H9 (cell line): ENCODE results near the gene LMTK2. TPM values are rescaled to one million over a fixed set of nuclear protein-coding genes. Genes with fewer than 3 reads are reported as not detected.

Experiments used
- DNase-seq: peaks from one replicate; pipeline ENCODE4 v3.0.0-alpha.2; 2017
- H2AFZ ChIP-seq: one replicate; pipeline ENCODE4 v1.6.1; 2013; ENCODE audit warnings: mild to moderate bottlenecking, low read length, control low read depth, moderate library complexity
- H2AK5ac ChIP-seq: 2 replicates; pipeline ENCODE4 v1.6.1; 2013; ENCODE audit warnings: low read length, control low read depth, mixed read lengths; ENCODE audit not compliant: insufficient read length
- H2BK120ac ChIP-seq: one replicate; pipeline ENCODE4 v1.6.1; 2013; ENCODE audit warnings: low read depth, mild to moderate bottlenecking, low read length, control low read depth, inconsistent platforms; ENCODE audit not compliant: poor library complexity, severe bottlenecking
- H2BK12ac ChIP-seq: 2 replicates; pipeline ENCODE4 v1.6.1; 2013; ENCODE audit warnings: low read length, control low read depth, mixed read lengths, low read depth; ENCODE audit not compliant: insufficient read length
- H2BK15ac ChIP-seq: 2 replicates; pipeline ENCODE4 v1.6.1; 2013; ENCODE audit warnings: low read depth, low read length, control low read depth
- H2BK20ac ChIP-seq: one replicate; pipeline ENCODE4 v1.6.1; 2013; ENCODE audit warnings: low read depth, mild to moderate bottlenecking, low read length, control low read depth, inconsistent platforms; ENCODE audit not compliant: poor library complexity, severe bottlenecking
- H2BK5ac ChIP-seq: 2 replicates; pipeline ENCODE4 v1.6.1; 2013; ENCODE audit warnings: low read length, control low read depth, mixed read lengths; ENCODE audit not compliant: insufficient read length
- H3K14ac ChIP-seq: 2 replicates; pipeline ENCODE4 v1.6.1; 2013; ENCODE audit warnings: low read length, control low read depth; ENCODE audit not compliant: insufficient read depth
- H3K18ac ChIP-seq: 2 replicates; pipeline ENCODE4 v1.6.1; 2013; ENCODE audit warnings: low read depth, mild to moderate bottlenecking, mixed read lengths, low read length, control low read depth; ENCODE audit not compliant: insufficient read length
- H3K23ac ChIP-seq: 2 replicates; pipeline ENCODE4 v1.6.1; 2013; ENCODE audit warnings: low read length, control low read depth, mixed read lengths, low read depth; ENCODE audit not compliant: insufficient read length
- H3K23me2 ChIP-seq: 2 replicates; pipeline ENCODE4 v1.6.1; 2013; ENCODE audit warnings: low read depth, mild to moderate bottlenecking, mixed read lengths, low read length, control low read depth; ENCODE audit not compliant: insufficient read length, poor library complexity, severe bottlenecking
- H3K27ac ChIP-seq: 2 replicates; pipeline ENCODE4 v1.5.1; 2013; ENCODE audit warnings: low read length, control low read depth, mixed read lengths, low read depth; ENCODE audit not compliant: insufficient read length
- H3K27me3 ChIP-seq: 2 replicates; pipeline ENCODE4 v1.6.1; 2013; ENCODE audit warnings: low read length, control low read depth, inconsistent platforms; ENCODE audit not compliant: insufficient read depth
- H3K4ac ChIP-seq: 2 replicates; pipeline ENCODE4 v1.6.1; 2013; ENCODE audit warnings: low read depth, mild to moderate bottlenecking, control low read depth, inconsistent platforms, low read length, moderate library complexity
- H3K4me1 ChIP-seq: 2 replicates; pipeline ENCODE4 v1.6.1; 2013; ENCODE audit warnings: low read length, control low read depth, inconsistent platforms; ENCODE audit not compliant: insufficient read depth
- H3K4me2 ChIP-seq: 2 replicates; pipeline ENCODE4 v1.6.1; 2013; ENCODE audit warnings: low read length, control low read depth, mixed read lengths; ENCODE audit not compliant: insufficient read length, insufficient read depth
- H3K56ac ChIP-seq: 2 replicates; pipeline ENCODE4 v1.6.1; 2013; ENCODE audit warnings: low read depth, mild to moderate bottlenecking, mixed read lengths, low read length, control low read depth; ENCODE audit not compliant: insufficient read length
- H3K79me1 ChIP-seq: 2 replicates; pipeline ENCODE4 v1.6.1; 2013; ENCODE audit warnings: low read depth, mild to moderate bottlenecking, moderate library complexity, low read length, control low read depth, inconsistent platforms; ENCODE audit not compliant: insufficient read depth, poor library complexity, severe bottlenecking
- H3K79me2 ChIP-seq: 2 replicates; pipeline ENCODE4 v1.6.1; 2013; ENCODE audit warnings: low read length, control low read depth, inconsistent platforms; ENCODE audit not compliant: insufficient read depth
- H3K9ac ChIP-seq: 2 replicates; pipeline ENCODE4 v1.6.1; 2013; ENCODE audit warnings: low read length, control low read depth, mixed read lengths; ENCODE audit not compliant: insufficient read length; ENCODE audit errors: extremely low read depth
- H3K9me3 ChIP-seq: one replicate; pipeline ENCODE4 v1.6.1; 2013; ENCODE audit warnings: low read depth, low read length, inconsistent platforms; ENCODE audit not compliant: control insufficient read depth
- H3T11ph ChIP-seq: one replicate; pipeline ENCODE4 v1.6.1; 2013; ENCODE audit warnings: mild to moderate bottlenecking, low read length, control low read depth, inconsistent platforms
- H4K20me1 ChIP-seq: one replicate; pipeline ENCODE4 v1.6.1; 2013; ENCODE audit not compliant: control insufficient read depth, insufficient read length, insufficient read depth
- H4K5ac ChIP-seq: 2 replicates; pipeline ENCODE4 v1.6.1; 2013; ENCODE audit warnings: low read depth, mild to moderate bottlenecking, mixed read lengths, low read length, control low read depth; ENCODE audit not compliant: insufficient read length
- H4K8ac ChIP-seq: replicated peaks from 2 replicates; pipeline ENCODE4 v1.6.1; 2013; ENCODE audit warnings: low read length, control low read depth, mixed read lengths, low read depth; ENCODE audit not compliant: insufficient read length
- H4K91ac ChIP-seq: 2 replicates; pipeline ENCODE4 v1.6.1; 2013; ENCODE audit warnings: low read depth, mild to moderate bottlenecking, moderate library complexity, mixed read lengths, low read length, control low read depth; ENCODE audit not compliant: insufficient read length
- H3K27ac Mint-ChIP-seq, 3 experiments: 2 replicates in 2 of 3; 3 replicates in 1 of 3; pipeline ENCODE4 v1.8.0; 2020 to 2021; ENCODE audit warnings: mixed read lengths in 3 of 3, mild to moderate bottlenecking in 1 of 3, moderate library complexity in 1 of 3
- H3K27me3 Mint-ChIP-seq: 2 replicates; pipeline ENCODE4 v1.8.0; 2021; ENCODE audit warnings: low read depth, mild to moderate bottlenecking, moderate library complexity, mixed read lengths
- H3K36me3 Mint-ChIP-seq, 3 experiments: 2 replicates in 2 of 3; 3 replicates in 1 of 3; pipeline ENCODE4 v1.8.0; 2020 to 2021; ENCODE audit warnings: low read depth in 3 of 3, mixed read lengths in 3 of 3; ENCODE audit not compliant: insufficient read depth in 1 of 3
- H3K4me1 Mint-ChIP-seq, 2 experiments: 2 replicates each; pipeline ENCODE4 v1.8.0; 2020; ENCODE audit warnings: mixed read lengths in 2 of 2
- H3K4me3 Mint-ChIP-seq, 2 experiments: 2 replicates in 1 of 2; 3 replicates in 1 of 2; pipeline ENCODE4 v1.8.0; 2020 to 2021; ENCODE audit warnings: mild to moderate bottlenecking in 2 of 2, mixed read lengths in 2 of 2, moderate library complexity in 1 of 2
- H3K9me3 Mint-ChIP-seq, 2 experiments: 2 replicates in 1 of 2; 3 replicates in 1 of 2; pipeline ENCODE4 v1.8.0; 2020; ENCODE audit warnings: mild to moderate bottlenecking in 2 of 2, mixed read lengths in 2 of 2, moderate library complexity in 1 of 2
- CTCF ChIP-seq: fragments of 200-600 bp; sonication (generic); conservative IDR thresholded peaks from 3 replicates; pipeline ENCODE4 v1.8.0; 2021; ENCODE audit warnings: antibody characterized with exemption, mild to moderate bottlenecking
- WGBS: extraction: QIAGEN DNeasy Blood & Tissue Kit; methylation state at CpG from one replicate; pipeline ENCODE4 v1.1.7; 2013; ENCODE audit warnings: missing lambda C conversion rate, low lambda C conversion rate, mixed read lengths; ENCODE audit not compliant: insufficient read length; ENCODE audit errors: extremely low coverage; 5-methylcytosine and 5-hydroxymethylcytosine counted together
- total RNA-seq: library from RNA; stranded (reverse); gene quantifications from 2 replicates; pipeline ENCODE4 v1.2.1, GENCODE V29; 2021

LMTK2 gene
- total RNA-seq, 1 experiment from 2014 or later = 24.9 TPM

DNA sequence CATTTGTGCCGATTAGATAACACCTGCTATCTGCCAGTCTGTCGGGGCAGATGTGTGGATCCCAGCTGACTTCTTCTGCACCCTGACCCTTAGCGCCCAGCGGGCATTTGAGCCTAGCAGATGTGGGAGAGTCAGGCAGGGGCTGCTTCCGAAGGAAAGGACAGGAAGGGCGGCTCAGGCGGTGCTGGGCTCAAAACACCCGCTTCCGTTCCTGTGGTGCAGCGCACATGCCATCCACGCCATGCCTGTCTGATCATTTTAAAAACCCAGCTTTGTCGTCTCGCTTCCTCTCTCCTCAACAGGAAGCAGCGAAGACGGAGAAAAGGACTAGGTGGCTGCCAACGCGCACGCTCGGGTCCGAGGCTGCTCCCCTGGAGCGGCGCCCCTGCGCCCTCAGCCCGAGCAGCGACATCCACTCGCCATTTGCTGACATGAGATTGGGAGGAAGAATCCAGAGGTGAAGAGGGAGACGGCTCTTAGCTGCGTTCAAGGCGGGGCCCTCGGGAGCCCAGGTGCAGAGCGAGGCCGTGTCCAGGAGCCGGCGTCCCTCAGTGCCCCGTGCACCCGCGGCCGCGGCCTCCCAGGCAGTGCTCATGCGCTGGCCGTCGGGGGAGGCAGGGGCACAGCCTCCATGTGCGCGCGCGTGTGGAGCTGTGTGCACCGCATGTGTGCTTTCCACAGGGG lies 98.6 kb downstream of the LMTK2 start:
- no peak overlapping the region for H3K27ac ChIP-seq
- H3K9me3 Mint-ChIP-seq = no peaks in the 10 kb centered on the region

More for the DNA sequence above, 98.6 kb downstream of the LMTK2 start:
- H2AK5ac ChIP-seq = no peak overlapping the region
- H3K4me1 Mint-ChIP-seq = 0 out of 4 replicates have a peak, but pooled peaks cover 0 to 4% of the 10 kb centered on the region in 2 experiments
- no peak overlapping the region for H2BK120ac ChIP-seq
- H3K79me2 ChIP-seq = 0 out of 2 replicates have a peak, but pooled peaks cover 2% of the 10 kb centered on the region
- no peaks in the 10 kb centered on the region for H3K4me1 ChIP-seq
- H4K20me1 ChIP-seq = no peaks in the 10 kb centered on the region
- no peaks in the 10 kb centered on the region for H3K79me1 ChIP-seq
- no peak overlapping the region for H3K23ac ChIP-seq
- no peak overlapping the region for H2BK5ac ChIP-seq
- no peak overlapping the region for H3K4me2 ChIP-seq
- no CpG with 5 or more reads among the region's 47 CpGs for WGBS
- H2BK12ac ChIP-seq = no peak overlapping the region
- H3K9me3 ChIP-seq = no peaks in the 10 kb centered on the region
- H3K36me3 Mint-ChIP-seq = peaks cover 12 to 30% (median 30%) of the 10 kb centered on the region in 3 experiments; a peak in 6 of 7 replicates
- DNase-seq = no peak
- no peak overlapping the region for H4K8ac ChIP-seq
- H3K27me3 ChIP-seq = no peaks in the 10 kb centered on the region
- no peak overlapping the region for H2BK20ac ChIP-seq
- H3K4ac ChIP-seq = no peak overlapping the region
- H3K18ac ChIP-seq = no peak overlapping the region
- H3K27me3 Mint-ChIP-seq = no peaks in the 10 kb centered on the region
- no peak overlapping the region for H2BK15ac ChIP-seq
- H4K5ac ChIP-seq = no peak overlapping the region
- no peak overlapping the region for H3K27ac Mint-ChIP-seq
- no peak overlapping the region for H3T11ph ChIP-seq
- no peak overlapping the region for H2AFZ ChIP-seq
- no peak overlapping the region for H3K4me3 Mint-ChIP-seq
- no peak overlapping the region for H3K14ac ChIP-seq
- no peak for TF ChIP-seq CTCF
- H3K9ac ChIP-seq = no peak overlapping the region
- no peak overlapping the region for H3K56ac ChIP-seq
- no peaks in the 10 kb centered on the region for H3K23me2 ChIP-seq
- H4K91ac ChIP-seq = no peak overlapping the region
